WTC11 (cell line): ENCODE measurements around the gene PLIN1. TPM values are rescaled to one million over a fixed set of nuclear protein-coding genes. Genes with fewer than 3 reads are reported as not detected.

Source experiments
- ATAC-seq: fragments of 200-7000 bp; cut with Tn5 transposase; 2 replicates; pipeline ENCODE4 v1.10.0; 2021; ENCODE audit warnings: mild to moderate bottlenecking, moderate library complexity
- CTCF ChIA-PET: fragments of 300-600 bp; sonication (Branson Sonifier 250); formaldehyde crosslinking; loops from one replicate; lab custom pipeline; 2021; ENCODE audit warnings: antibody characterized with exemption; lab: Charles Lee
- POLR2A ChIA-PET: fragments of 350-600 bp; sonication (Branson Sonifier 250); formaldehyde crosslinking; loops from one replicate; lab custom pipeline; 2021; ENCODE audit warnings: antibody characterized with exemption; lab: Charles Lee
- DNase-seq: peaks from one replicate; pipeline ENCODE4 v3.0.0; 2021; ENCODE audit warnings: low spot score
- H3K27ac Mint-ChIP-seq: 2 replicates; pipeline ENCODE4 v1.8.0; 2021; ENCODE audit warnings: mixed read lengths
- H3K27me3 Mint-ChIP-seq: 2 replicates; pipeline ENCODE4 v1.8.0; 2021; ENCODE audit warnings: low read depth, mild to moderate bottlenecking, moderate library complexity, mixed read lengths
- H3K36me3 Mint-ChIP-seq: 2 replicates; pipeline ENCODE4 v1.8.0; 2021; ENCODE audit warnings: mixed read lengths
- H3K4me1 Mint-ChIP-seq: 2 replicates; pipeline ENCODE4 v1.8.0; 2022; ENCODE audit warnings: mixed read lengths
- H3K4me3 Mint-ChIP-seq: 2 replicates; pipeline ENCODE4 v1.8.0; 2021; ENCODE audit warnings: mild to moderate bottlenecking, moderate library complexity, mixed read lengths
- H3K9me3 Mint-ChIP-seq: 2 replicates; pipeline ENCODE4 v1.8.0; 2021; ENCODE audit warnings: mixed read lengths
- ATF1 ChIP-seq: sonication (generic); formaldehyde crosslinking; IDR thresholded peaks from 2 replicates; pipeline ENCODE4 v1.8.1; 2023; ENCODE audit warnings: mild to moderate bottlenecking, moderate library complexity, missing genetic modification reagents
- E2F1 ChIP-seq: sonication (generic); formaldehyde crosslinking; IDR thresholded peaks from 2 replicates; pipeline ENCODE4 v1.8.0; 2022; ENCODE audit warnings: mild to moderate bottlenecking, missing genetic modification reagents
- E2F4 ChIP-seq: sonication (generic); formaldehyde crosslinking; IDR thresholded peaks from 2 replicates; pipeline ENCODE4 v1.8.1; 2022; ENCODE audit warnings: low read depth, mild to moderate bottlenecking, moderate library complexity, missing genetic modification reagents, borderline replicate concordance
- HMGXB4 ChIP-seq: sonication (generic); formaldehyde crosslinking; IDR thresholded peaks from 2 replicates; pipeline ENCODE4 v1.8.1; 2023; ENCODE audit warnings: mild to moderate bottlenecking, moderate library complexity, missing genetic modification reagents
- NFYB ChIP-seq: sonication (generic); formaldehyde crosslinking; conservative IDR thresholded peaks from 2 replicates; pipeline ENCODE4 v1.8.0; 2022; ENCODE audit warnings: low read depth, missing genetic modification reagents
- NR1H2 ChIP-seq: sonication (generic); formaldehyde crosslinking; IDR thresholded peaks from 2 replicates; pipeline ENCODE4 v1.9.0; 2021; ENCODE audit warnings: mild to moderate bottlenecking, moderate library complexity, missing genetic modification reagents
- NR2C2 ChIP-seq: sonication (generic); formaldehyde crosslinking; IDR thresholded peaks from 2 replicates; pipeline ENCODE4 v1.8.0; 2022; ENCODE audit warnings: mild to moderate bottlenecking, missing genetic modification reagents
- NR3C1 ChIP-seq: sonication (generic); formaldehyde crosslinking; conservative IDR thresholded peaks from 2 replicates; pipeline ENCODE4 v1.8.1; 2023; ENCODE audit warnings: low read depth, mild to moderate bottlenecking, missing genetic modification reagents
- PRRX2 ChIP-seq: fragments of 250-450 bp; sonication (Bioruptor Pico); IDR thresholded peaks from 2 replicates; pipeline ENCODE4 v1.8.0; 2021; ENCODE audit warnings: mild to moderate bottlenecking
- TEAD4 ChIP-seq: sonication (generic); formaldehyde crosslinking; IDR thresholded peaks from 2 replicates; pipeline ENCODE4 v1.8.0; 2022; ENCODE audit warnings: mild to moderate bottlenecking, missing genetic modification reagents
- TP53 ChIP-seq: sonication (generic); formaldehyde crosslinking; IDR thresholded peaks from 2 replicates; pipeline ENCODE4 v1.8.1; 2023; ENCODE audit warnings: mild to moderate bottlenecking, missing genetic modification reagents
- ZNF263 ChIP-seq: sonication (generic); formaldehyde crosslinking; IDR thresholded peaks from 2 replicates; pipeline ENCODE4 v1.8.1; 2022; ENCODE audit warnings: low read depth, mild to moderate bottlenecking, moderate library complexity, missing genetic modification reagents
- ZNF281 ChIP-seq: sonication (generic); formaldehyde crosslinking; IDR thresholded peaks from 2 replicates; pipeline ENCODE4 v1.8.0; 2023; ENCODE audit warnings: mild to moderate bottlenecking, missing genetic modification reagents
- ZNF317 ChIP-seq: sonication (generic); formaldehyde crosslinking; IDR thresholded peaks from 2 replicates; pipeline ENCODE4 v1.8.1; 2023; ENCODE audit warnings: low read depth, mild to moderate bottlenecking, moderate library complexity, missing genetic modification reagents, borderline replicate concordance
- ZNF423 ChIP-seq: fragments of 250-450 bp; sonication (Bioruptor Pico); IDR thresholded peaks from 2 replicates; pipeline ENCODE4 v2.1.2; 2022; ENCODE audit warnings: mild to moderate bottlenecking, moderate library complexity
- total RNA-seq: library from RNA; stranded (reverse); gene quantifications from 3 replicates; pipeline ENCODE4 v1.2.3, GENCODE V29; 2021
- TF ChIP-seq, protein P1 (sequence below): sonication (generic); formaldehyde crosslinking; IDR thresholded peaks from 2 replicates; pipeline ENCODE4 v1.8.1; 2022; ENCODE audit warnings: mild to moderate bottlenecking, missing genetic modification reagents, moderate library complexity, borderline replicate concordance
- TF ChIP-seq, protein P2 (sequence below): sonication (generic); formaldehyde crosslinking; IDR thresholded peaks from 2 replicates; pipeline ENCODE4 v1.8.0; 2022; ENCODE audit warnings: mild to moderate bottlenecking, missing genetic modification reagents
- TF ChIP-seq, protein P3 (sequence below): sonication (generic); formaldehyde crosslinking; IDR thresholded peaks from 2 replicates; pipeline ENCODE4 v1.8.1; 2022; ENCODE audit warnings: missing genetic modification reagents, borderline replicate concordance
- TF ChIP-seq, protein P4 (sequence below): fragments of 250-450 bp; sonication (Bioruptor Pico); IDR thresholded peaks from 2 replicates; pipeline ENCODE4 v1.9.0; 2021; ENCODE audit warnings: mild to moderate bottlenecking

The PLIN1 gene
- total RNA-seq, 1 experiment from 2014 or later = 0.70 TPM

DNA sequence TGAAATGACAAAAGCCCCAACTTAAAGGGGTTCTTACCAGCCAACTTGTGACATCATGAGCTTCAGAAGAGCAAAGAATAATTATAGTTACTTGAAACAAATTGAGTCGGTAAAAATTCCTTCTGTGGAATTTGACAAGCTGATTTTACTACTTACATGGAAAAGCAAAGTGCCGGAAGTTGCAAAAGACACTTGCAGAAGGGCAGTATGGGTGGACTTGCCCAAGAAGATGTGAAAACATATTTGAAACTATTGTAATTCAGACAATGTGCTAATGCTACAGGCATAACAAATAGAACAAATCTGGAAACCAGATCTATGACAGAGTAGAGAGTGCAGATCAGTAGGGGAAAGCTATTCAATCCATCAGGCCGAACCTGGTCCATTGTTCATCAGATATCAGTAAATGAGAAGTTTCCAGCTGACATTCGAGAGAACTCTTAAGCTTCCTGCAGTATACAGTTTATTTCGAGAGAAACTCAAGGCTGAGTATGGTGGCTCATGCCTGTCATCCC, 21.4 kb downstream of the PLIN1 start:
- peaks cover 4% of the 10 kb centered on the region for H3K9me3 Mint-ChIP-seq
- ATAC-seq (no peak), DNase-seq (no peak)
- no peak overlapping the region for H3K4me3 Mint-ChIP-seq
- peaks cover 34% of the 10 kb centered on the region for H3K27me3 Mint-ChIP-seq
- H3K27ac Mint-ChIP-seq = no peak overlapping the region
- peaks cover 10% of the 10 kb centered on the region for H3K4me1 Mint-ChIP-seq
- TF ChIP-seq TEAD4 (no peak), ZNF423 (CRISPR knock-in tag) (no peak), PRRX2 (no peak), NR1H2 (CRISPR knock-in tag) (no peak), TP53 (CRISPR knock-in tag) (no peak), HMGXB4 (CRISPR knock-in tag) (no peak), E2F1 (CRISPR knock-in tag) (no peak), NR3C1 (no peak), ZNF317 (CRISPR knock-in tag) (no peak), NR2C2 (no peak)
- TF ChIP-seq, protein P1, sequence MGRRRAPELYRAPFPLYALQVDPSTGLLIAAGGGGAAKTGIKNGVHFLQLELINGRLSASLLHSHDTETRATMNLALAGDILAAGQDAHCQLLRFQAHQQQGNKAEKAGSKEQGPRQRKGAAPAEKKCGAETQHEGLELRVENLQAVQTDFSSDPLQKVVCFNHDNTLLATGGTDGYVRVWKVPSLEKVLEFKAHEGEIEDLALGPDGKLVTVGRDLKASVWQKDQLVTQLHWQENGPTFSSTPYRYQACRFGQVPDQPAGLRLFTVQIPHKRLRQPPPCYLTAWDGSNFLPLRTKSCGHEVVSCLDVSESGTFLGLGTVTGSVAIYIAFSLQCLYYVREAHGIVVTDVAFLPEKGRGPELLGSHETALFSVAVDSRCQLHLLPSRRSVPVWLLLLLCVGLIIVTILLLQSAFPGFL (CRISPR knock-in tag) = no peak
- TF ChIP-seq, protein P2, sequence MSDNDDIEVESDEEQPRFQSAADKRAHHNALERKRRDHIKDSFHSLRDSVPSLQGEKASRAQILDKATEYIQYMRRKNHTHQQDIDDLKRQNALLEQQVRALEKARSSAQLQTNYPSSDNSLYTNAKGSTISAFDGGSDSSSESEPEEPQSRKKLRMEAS (CRISPR knock-in tag) = no peak
- TF ChIP-seq, protein P3, sequence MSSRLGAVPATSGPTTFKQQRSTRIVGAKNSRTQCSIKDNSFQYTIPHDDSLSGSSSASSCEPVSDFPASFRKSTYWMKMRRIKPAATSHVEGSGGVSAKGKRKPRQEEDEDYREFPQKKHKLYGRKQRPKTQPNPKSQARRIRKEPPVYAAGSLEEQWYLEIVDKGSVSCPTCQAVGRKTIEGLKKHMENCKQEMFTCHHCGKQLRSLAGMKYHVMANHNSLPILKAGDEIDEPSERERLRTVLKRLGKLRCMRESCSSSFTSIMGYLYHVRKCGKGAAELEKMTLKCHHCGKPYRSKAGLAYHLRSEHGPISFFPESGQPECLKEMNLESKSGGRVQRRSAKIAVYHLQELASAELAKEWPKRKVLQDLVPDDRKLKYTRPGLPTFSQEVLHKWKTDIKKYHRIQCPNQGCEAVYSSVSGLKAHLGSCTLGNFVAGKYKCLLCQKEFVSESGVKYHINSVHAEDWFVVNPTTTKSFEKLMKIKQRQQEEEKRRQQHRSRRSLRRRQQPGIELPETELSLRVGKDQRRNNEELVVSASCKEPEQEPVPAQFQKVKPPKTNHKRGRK (CRISPR knock-in tag) = no peak
- TF ChIP-seq, protein P4, sequence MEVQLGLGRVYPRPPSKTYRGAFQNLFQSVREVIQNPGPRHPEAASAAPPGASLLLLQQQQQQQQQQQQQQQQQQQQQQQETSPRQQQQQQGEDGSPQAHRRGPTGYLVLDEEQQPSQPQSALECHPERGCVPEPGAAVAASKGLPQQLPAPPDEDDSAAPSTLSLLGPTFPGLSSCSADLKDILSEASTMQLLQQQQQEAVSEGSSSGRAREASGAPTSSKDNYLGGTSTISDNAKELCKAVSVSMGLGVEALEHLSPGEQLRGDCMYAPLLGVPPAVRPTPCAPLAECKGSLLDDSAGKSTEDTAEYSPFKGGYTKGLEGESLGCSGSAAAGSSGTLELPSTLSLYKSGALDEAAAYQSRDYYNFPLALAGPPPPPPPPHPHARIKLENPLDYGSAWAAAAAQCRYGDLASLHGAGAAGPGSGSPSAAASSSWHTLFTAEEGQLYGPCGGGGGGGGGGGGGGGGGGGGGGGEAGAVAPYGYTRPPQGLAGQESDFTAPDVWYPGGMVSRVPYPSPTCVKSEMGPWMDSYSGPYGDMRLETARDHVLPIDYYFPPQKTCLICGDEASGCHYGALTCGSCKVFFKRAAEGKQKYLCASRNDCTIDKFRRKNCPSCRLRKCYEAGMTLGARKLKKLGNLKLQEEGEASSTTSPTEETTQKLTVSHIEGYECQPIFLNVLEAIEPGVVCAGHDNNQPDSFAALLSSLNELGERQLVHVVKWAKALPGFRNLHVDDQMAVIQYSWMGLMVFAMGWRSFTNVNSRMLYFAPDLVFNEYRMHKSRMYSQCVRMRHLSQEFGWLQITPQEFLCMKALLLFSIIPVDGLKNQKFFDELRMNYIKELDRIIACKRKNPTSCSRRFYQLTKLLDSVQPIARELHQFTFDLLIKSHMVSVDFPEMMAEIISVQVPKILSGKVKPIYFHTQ (CRISPR knock-in tag) = no peak
- POLR2A ChIA-PET = no interaction called here
- CTCF ChIA-PET = interaction anchor here (1.1 to 2.2 kb wide), 2 partner anchors 10 to 15 kb away, joined by 3 to 7 read pairs; no protein-coding TSS in a partner anchor
- H3K36me3 Mint-ChIP-seq = no peaks in the 10 kb centered on the region

GRCh38 chr15:89656116-89656815, 22.9 kb downstream of the PLIN1 start:
- ATAC-seq (no peak), DNase-seq (no peak)
- Mint-ChIP-seq H3K4me3 (peak overlapping the region; percentile 84), H3K27me3 (peaks cover 34% of the 10 kb centered on the region), H3K36me3 (peaks cover 7% of the 10 kb centered on the region; the same call in 1 of the 2 replicates), H3K27ac (no peak overlapping the region), H3K9me3 (peaks cover 4% of the 10 kb centered on the region), H3K4me1 (peaks cover 10% of the 10 kb centered on the region)
- ChIA-PET CTCF (interaction anchor here (0.6 to 1.3 kb wide), 3 partner anchors 10 to 105 kb away, joined by 3 to 5 read pairs (median 3); no protein-coding TSS in a partner anchor), POLR2A (no interaction called here)
- TF ChIP-seq E2F4 (no peak), ATF1 (no peak), ZNF281 (no peak), NFYB (CRISPR knock-in tag) (no peak), ZNF263 (no peak)
